ENCODE data around the gene STMND1.
A peak's percentile ranks its signal among the peaks of the same experiment; 100 is the strongest.
"Not testable (repeated sequence)": the region's sequence is repeated elsewhere in the genome, so short reads cannot be mapped to it uniquely, and the experiment has no call there.

Gene STMND1

DNA sequence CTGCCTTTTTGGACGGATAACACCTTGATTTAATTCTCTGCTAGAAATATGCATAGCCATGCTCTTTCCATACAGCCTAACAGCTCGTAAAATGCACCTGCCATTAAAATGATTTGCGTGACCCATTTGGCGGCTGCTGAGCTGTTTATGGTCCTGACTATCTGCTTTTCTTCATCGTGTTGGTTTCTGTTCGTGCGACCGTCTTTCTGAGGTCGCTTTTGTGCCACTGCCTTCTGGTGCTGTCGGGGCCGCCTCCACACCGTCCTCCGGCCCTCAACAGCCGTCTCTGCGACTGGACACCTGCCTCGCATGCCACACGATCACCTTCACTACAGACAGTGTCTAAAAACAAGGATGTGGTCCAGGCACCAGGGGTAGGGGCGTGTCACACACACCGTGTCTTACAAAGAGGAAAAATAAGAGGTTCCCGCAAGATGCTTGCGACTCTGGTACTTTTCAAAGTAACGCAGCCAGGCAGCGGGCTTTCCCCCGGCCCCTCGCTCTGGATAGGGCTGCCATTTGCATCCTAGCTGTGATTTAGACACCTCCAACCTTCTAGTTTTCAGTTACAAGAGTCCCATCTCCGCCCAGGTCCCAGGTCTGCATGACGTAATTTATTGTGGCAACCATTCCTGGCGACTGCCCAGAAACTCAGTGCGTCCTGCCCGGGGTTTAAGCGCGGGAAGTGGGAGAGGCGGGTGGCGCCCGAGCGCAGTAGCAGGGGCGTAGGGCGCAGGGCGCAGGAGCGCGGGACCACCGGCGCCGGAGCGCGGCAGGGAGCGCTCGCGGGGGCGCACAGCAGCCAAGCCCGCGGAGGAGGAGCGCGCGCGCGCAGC lies at the start of gene STMND1:
STMND1 (plus strand) TSS at position 629 of the 836 bp plus-strand sequence. CDS start 208 bp downstream, outside the sequence.
- DNase-seq (ENCODE audit: low spot score): peak; percentile 63

DNA sequence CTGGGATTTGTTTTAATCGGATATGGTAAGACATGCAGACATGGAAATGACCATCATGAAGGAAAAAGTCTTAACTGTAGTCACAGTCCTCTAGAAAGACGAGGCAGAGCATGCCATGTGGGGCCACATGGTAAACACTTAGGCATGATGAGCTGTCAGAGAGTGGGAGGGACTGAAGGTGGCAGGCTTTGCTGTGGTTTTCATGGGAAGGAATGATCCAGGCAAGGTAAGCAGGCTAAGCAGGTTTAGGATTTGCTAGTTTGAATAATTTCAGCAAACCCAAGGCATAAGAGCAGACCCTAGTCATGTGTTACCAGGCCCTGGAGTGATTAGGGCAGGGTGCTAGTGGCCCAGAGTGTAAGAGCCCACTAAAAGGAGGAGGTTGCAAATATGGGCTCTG lies 47.2 kb upstream of the STMND1 start:
- no peak for DNase-seq (ENCODE audit: low spot score)

DNA sequence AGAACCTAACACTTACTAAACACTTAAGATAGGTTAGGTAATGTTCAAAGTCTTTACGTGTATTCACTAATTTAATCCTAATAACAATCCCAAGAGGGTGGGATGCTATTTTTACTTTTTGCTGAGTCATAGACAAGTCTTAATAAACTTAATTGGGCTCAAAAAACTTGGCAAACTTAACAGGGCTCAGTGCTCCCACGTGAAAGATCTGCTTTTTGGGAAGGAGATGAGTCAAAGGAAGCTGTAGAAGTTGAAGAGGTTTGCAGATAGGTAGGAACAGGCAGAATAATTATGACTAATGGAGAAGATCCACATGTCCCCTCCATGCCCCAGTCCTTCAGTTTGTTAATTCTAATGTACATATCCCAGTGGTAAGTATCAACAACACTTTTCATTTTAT lies 44.5 kb upstream of the STMND1 start:
- DNase-seq (ENCODE audit: low spot score): no peak

DNA sequence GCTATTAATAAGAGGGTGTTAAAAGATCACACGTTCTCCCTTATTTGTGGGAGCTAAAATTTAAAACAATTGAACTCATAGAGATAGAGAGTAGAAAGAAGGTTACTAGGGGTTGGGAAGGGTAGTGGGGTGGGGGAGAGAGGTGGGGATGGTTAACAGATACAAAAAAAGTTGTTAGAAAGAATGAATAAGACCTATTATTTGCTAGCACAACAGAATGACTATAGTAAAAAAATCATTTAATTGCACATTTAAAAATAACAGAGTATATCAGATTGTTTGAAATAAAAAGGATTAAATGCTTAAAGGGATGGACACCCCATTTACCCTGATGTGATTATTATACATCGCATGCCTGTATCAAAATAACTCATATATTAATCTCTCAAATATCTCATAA lies 43.3 kb upstream of the STMND1 start:
- DNase-seq (ENCODE audit: low spot score): no peak

DNA sequence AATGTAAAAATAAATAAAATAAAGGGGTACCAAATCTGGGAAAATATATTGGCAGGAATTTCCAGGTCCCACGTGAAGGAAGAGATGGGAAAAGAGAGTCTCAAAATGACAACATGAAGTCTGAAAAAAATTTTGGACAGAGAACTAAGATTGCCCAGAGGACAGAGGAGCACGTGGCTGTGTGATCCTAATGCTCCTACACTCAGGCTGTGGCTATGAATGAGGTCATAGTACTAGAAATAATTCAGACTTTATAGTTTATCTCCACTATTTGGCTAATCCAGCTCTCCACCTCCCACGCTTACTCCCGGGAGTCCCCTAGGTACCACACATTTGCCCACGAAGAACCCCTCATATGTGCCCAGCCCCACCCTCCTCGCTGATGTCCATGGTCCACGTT lies 42.8 kb upstream of the STMND1 start:
- no peak for DNase-seq (ENCODE audit: low spot score)

DNA sequence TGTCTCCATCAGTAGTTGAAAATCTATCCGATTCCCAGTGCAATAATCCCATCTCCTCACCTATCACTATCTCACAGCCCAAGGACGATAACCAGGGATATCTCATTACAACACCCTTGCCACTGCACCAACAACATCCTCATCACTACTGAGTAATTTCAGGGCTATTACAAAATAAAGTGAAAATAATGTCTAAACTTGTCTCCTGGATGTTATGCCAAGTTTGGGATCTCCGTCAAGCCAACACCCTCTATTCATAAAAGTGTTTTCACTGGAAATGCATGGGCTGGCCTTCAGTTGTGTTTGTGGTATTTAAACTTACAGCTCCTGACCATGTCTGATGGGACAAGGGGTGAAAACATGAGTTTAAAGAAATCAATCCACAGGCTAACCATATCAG lies 42.0 kb upstream of the STMND1 start:
- DNase-seq (ENCODE audit: low spot score): no peak

DNA sequence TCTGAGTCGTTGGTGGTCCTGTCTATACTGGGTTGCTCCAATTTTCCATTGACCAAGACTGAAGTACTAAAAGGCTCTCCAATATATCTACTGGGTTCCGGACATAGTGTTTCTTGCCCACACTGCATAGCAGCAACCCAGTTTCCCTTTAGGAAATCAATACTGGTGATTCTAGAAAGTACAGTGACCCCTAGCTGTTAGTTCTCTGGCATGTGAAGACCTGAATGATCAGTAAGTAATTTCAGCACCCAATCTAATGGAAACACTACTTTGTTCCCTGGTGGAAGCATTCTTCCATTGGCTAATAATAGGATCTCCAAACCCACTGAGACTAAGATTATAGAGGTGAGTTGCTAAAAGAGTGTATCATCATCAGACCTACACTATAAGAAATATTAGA lies 40.8 kb upstream of the STMND1 start:
- no peak for DNase-seq (ENCODE audit: low spot score)

DNA sequence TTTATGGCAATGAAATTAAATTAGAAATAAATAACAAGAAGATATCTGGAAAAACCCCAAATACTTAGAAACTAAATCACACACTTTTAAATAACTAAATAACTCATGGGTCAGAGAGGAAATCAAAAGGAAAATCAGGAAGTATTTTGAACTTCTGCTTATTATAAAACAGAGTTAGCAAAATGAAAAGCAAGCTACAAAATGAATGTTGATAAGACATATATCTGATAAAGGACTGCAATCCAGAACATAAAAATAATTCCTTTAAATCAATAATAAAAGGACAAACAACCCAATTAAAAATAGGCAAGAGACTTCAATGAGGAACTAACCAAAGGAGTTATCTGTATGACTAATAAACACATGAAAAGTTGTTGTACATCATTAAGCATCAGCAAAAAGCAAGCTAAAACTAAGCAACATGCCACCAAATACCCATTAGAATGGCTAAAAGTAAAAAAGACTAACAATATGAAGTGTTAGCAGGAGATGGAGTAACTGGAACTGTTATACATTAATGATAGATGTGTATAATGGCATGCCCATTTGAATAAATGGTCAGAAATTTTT lies 38.9 kb upstream of the STMND1 start:
- no peak for DNase-seq (ENCODE audit: low spot score)

DNA sequence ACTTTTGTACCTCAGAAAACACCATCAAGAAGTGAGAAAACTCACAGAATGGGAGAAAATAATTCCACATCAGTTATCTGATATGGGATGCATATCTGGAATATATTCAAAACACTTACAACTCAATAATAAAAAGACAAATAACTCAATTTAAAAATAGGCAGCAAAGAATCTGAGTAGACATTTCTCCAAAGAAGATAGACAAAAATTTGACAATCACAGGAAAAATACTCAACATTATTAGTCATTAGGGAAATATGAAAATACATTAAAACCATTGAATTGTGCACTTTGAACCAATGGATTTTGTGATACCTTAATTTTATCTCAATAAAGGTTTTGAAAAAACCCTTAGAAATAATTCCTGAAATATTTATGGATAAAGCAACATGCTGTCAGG lies 36.9 kb upstream of the STMND1 start:
- DNase-seq (ENCODE audit: low spot score): no peak

DNA sequence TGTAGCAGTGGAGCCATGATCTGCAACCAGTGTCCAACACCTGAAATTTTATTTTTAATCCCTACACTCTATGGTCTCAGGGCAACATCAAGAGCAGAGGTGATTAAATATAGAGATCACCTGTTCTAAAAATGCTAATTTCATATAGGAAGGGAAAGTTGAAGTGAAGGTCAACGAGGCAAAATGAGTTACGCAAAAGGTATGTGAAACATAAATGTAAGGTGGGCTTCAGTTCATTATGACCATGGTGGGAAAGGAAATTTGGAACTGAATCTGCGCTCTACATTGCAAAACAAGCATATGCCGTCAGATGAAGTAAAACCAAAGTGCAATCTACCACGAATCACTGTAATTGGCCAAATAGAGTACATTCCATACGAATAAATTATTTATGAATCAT lies 35.2 kb upstream of the STMND1 start:
- no peak for DNase-seq (ENCODE audit: low spot score)

DNA sequence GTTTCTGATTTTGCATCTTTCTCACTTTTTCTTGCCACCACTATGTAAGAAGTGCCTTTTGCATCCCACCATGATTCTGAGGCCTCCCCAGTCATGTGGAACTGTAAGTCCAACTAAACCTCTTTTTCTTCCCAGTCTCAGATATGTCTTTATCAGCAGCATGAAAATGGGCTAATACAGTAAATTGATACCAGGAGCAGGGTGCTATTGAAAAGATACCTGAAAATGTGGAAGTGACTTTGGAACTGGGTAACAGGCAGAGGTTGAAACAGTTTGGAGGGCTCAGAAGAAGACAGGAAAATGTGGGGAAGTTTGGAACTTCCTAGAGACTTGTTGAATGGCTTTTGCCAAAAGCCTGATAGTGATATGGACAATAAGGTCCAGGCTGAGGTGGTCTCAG lies 32.9 kb upstream of the STMND1 start:
- DNase-seq (ENCODE audit: low spot score): not testable (repeated sequence)

DNA sequence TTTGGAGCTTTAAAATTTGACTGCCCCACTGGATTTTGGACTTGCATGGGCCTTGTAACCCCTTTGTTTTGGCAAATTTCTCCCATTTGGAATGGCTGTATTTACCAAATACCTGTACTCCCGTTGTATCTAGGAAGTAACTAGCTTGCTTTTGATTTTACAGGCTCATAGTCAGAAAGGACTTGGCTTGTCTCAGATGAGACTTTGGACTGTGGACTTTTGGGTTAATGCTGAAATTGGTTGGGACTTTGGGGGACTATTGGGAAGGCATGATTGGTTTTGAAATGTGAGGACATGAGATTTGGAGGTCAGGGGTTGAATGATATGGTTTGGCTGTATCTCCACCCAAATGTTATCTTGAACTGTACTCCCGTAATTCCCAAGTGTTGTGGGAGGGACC lies 31.4 kb upstream of the STMND1 start:
- not testable (repeated sequence) for DNase-seq (ENCODE audit: low spot score)

DNA sequence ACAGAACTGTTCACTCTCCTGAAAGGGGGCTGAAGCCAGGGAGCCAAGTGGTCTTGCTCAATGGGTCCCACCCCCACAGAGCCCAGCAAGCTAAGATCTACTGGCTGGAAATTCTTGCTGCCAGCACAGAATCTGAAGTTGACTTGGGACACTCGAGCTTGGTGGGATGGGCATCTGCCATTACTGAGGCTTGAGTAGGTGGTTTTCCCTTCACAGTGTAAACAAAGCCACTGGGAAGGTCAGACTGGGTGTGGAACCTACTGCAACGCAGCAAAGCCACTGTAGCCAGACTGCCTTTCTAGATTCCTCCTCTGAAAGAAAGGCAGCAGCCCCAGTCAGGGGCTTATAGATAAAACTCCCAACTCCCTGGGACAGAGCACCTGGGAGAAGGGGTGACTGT lies 28.3 kb upstream of the STMND1 start:
- DNase-seq (ENCODE audit: low spot score): not testable (repeated sequence)

DNA sequence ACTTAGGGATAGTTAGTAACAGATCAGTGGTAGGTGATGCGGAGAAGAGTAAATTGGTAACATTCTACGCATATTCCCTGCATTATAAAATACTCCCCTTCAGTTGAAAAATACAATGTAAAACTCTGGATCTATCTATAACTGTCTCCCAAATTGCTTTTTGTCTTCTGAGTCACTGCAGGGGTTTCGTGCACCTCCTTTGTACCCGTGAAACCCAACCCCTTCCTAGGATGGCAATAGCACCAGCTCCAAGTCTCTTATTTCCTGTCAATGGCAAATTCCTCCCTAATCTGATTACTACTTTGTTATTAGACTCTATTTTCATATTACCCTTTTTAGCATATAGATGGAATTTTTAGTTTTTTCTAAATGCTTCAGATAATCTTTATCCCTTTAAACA lies 20.6 kb upstream of the STMND1 start:
- DNase-seq (ENCODE audit: low spot score): no peak

DNA sequence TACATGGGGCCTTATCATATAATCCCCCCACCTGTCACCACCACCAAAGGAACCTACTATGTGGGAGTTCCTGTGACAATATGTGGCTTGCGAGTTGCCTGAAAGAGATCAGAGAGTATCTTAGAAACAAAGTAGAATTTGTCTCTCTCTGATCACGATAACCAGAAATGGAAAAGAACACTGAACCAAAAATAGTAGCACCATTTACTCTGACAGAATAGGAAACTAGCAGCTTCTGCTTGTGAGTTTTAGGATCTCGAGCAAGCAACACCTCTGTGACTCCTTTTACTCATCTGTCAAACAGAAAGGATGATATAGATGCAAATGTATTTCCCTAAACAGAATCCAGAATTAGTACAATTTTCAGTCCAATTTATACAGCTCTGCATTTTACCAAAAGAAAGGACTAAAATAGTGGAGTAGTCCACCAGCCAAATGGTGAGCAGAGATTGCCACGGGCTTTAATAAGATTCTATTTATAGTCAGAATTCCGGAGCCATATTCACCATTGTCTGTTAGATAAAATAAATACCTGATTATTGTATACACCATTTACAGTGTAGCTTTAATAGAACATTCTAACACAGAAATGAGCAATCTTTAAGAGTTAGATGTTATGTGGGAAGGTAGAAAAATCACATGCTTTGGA lies 19.9 kb upstream of the STMND1 start:
- DNase-seq (ENCODE audit: low spot score): no peak

DNA sequence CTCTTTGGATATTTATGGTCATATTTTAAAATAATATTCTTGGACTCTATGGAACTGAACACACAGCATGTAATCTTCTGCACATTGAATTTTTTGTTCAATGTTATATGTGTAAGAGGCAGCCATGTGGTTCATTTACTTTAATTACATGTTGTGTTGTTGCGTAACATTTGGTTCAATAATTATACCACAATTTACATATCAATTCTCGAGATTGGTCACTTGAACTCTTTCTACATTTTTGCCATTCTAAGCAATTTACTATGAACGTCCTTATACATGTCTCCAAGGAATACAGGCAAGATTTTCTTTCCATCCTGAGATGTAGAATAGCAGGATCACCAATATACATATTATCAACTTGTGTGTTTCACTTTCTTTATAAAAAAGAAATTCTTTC lies 18.5 kb upstream of the STMND1 start:
- no peak for DNase-seq (ENCODE audit: low spot score)

DNA sequence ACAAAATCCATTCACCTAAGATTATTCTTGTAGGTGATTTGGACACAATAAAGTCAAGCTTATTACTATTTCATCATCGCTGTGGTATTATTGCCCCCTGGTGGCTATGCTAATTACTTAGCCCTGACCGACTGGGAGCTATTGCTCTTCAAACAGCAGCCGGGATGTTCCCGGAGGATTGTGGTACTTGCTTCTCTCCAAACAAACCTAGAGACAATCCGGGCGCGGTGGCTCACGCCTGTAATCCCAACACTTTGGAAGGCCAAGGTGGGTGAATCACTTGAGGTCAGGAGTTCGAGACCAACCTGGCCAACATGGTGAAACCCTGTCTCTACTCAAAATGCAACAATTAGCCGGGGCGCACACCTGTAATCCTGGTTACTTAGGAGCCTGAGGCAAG lies 15.4 kb upstream of the STMND1 start:
- DNase-seq (ENCODE audit: low spot score): peak; percentile 47

DNA sequence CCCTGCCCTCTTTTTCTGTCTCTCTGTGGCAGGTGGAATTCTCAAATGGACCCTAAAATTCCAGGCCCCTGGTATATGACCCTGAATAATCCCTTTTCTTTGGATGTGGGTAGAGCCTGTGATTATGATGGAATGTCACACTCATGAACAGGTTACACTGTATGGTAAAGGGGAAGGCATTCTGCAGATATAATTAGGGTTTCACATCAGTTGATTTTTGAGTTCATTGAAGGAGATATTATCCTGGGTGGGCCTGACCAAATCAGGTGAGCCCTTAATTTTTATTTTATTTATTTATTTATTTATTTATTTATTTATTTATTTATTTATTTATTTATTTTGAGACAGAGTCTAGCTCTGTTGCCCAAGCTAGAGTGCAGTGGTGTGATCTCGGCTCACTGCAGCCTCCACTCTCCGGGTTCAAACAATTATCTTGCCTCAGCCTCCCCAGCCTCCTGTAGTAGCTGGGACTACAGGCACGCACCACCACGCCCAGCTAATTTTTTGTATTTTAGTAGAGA lies 13.7 kb upstream of the STMND1 start:
- no peak for DNase-seq (ENCODE audit: low spot score)

DNA sequence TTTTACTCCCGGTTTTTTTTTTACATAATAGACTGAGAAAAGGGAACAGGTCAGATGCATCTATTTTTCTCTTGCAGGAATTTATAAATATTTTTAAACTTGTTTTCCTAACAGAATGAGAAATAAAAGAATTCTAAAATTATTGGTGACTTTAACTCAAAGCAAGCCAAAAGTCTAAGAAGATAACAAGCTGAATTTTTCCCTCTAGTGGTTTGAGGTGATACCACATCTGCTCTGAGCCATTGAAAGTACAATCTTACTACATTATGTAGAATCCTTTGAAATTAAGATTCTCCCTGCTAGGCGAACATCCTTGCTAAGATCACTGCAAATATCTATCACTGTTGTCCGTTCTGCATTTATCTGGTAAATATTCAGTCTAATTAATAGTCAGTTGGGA lies 10.7 kb upstream of the STMND1 start:
- DNase-seq (ENCODE audit: low spot score): no peak

DNA sequence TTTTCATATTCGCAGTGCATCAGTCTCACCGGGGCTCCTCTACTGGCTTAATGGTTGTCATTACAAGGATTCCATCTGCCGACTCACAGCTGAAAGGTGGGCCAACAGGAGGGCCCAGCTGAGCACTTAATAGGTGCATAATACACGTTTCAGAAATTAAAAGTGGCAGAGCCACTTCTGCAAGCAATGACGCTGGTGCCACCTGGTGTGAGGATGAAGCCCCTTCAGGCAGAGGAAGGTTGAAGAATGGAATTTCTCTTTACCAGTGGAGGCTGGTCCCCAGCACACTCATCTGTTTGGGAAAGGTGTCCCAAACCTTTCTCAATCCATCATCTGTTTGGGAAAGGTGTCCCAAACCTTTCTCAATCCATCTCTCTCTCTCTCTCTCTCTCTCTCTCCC lies 8.2 kb upstream of the STMND1 start:
- no peak for DNase-seq (ENCODE audit: low spot score)

DNA sequence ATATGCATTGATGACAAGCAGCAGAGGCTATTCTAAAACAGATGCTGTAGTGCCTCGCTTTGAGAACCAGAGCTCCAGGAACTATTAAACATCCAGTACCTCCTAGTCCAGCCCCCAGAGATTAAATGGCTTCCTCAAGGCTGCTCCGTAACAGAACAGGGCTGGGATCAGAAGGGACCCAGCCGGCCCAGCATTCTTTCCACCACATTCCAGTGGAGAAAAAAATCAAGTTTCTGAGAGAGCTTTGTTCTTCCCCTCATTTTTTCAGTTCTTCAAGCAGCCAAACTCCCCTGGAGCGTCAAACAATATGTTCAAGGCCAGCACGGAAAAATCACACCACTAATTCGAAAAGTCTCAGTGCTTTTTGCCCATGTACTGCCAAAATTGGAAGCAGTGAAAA lies 5.8 kb upstream of the STMND1 start:
- DNase-seq (ENCODE audit: low spot score): no peak

DNA sequence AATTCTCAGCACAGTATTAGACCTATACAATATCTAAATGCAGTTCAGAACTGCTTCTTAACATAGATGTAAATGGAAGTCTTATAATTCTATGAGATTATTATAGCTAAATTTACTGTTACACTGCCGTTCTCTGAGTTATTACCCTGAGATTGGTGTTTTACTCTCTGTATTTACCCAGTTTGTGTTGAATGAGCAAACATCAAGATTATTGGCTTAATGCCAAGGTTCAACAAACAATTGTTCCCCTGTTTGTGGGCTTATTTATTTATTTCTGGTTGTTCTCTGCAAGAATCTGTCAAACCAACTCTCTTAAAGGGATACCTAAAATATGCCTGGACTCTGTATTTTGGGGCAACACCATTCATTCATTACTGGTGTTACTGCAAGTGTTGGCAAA lies 5.2 kb upstream of the STMND1 start:
- no peak for DNase-seq (ENCODE audit: low spot score)

DNA sequence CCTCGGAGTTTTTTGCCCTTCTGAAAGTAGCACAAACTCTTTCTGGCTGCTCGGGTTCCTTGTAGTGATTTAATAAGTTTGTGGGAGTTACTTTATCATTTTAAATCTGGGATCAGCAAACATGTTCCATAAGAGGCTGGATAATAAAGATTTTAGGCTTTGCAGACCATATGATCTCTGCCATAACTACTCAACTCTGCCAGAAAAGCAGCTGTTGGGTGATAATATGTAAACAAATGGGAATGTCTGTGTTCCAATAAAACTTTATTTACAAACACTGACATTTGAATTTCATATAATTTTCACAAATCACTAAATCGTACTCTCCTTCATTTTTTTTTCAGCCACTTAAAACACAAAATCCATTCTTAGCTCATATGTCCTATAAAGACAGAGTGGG lies 3.9 kb upstream of the STMND1 start:
- no peak for DNase-seq (ENCODE audit: low spot score)
